Measurements from ENCODE around the gene STK32A. TPM values are rescaled to one million over a fixed set of nuclear protein-coding genes. Genes with fewer than 3 reads are reported as not detected.
"Not testable (repeated sequence)": the region's sequence is repeated elsewhere in the genome, so short reads cannot be mapped to it uniquely, and the experiment has no call there.

The STK32A gene
- total RNA-seq, 2 donors from 2014 or later: 0.64 to 12.9 TPM

DNA sequence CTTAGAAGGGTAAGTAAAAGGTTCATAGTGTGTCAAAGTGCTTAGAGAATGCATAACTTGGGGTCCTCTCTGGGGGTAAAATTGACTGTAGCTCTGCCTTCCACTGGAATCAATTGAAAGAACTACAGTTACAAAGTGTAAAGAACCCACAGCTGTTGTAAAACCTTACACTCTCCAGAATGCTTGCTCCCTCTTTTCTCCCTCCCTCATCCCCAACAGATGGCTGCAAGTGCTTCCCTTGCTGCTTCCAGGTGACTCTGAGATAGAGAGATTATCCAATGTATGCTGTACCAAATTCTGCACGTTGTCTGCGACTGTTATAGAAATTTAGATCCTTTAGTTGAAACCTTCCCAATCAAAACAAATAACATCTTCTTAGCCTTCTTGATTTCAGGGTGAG lies 126.0 kb downstream of the STK32A start:
- no peaks in the 10 kb centered on the region for H3K4me1 ChIP-seq (replicated peaks)
- no peaks in the 10 kb centered on the region for H3K36me3 ChIP-seq
- no peak overlapping the region for H3K4me3 ChIP-seq
- H3K27me3 ChIP-seq (replicated peaks; ENCODE audit: insufficient read depth): no peaks in the 10 kb centered on the region
- intact Hi-C loops (cut with DNase I): no loop called here
- 73% methylated on average over 2 of the region's 2 CpGs for WGBS
- no peak overlapping the region for H3K27ac ChIP-seq
- DNase-seq (ENCODE audit: low spot score): no peak
- TF ChIP-seq POLR2AphosphoS5 (IDR thresholded peaks at IDR 0.05): no peak
- TF ChIP-seq POLR2A (IDR thresholded peaks at IDR 0.05): no peak
- TF ChIP-seq, protein P1, sequence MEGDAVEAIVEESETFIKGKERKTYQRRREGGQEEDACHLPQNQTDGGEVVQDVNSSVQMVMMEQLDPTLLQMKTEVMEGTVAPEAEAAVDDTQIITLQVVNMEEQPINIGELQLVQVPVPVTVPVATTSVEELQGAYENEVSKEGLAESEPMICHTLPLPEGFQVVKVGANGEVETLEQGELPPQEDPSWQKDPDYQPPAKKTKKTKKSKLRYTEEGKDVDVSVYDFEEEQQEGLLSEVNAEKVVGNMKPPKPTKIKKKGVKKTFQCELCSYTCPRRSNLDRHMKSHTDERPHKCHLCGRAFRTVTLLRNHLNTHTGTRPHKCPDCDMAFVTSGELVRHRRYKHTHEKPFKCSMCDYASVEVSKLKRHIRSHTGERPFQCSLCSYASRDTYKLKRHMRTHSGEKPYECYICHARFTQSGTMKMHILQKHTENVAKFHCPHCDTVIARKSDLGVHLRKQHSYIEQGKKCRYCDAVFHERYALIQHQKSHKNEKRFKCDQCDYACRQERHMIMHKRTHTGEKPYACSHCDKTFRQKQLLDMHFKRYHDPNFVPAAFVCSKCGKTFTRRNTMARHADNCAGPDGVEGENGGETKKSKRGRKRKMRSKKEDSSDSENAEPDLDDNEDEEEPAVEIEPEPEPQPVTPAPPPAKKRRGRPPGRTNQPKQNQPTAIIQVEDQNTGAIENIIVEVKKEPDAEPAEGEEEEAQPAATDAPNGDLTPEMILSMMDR (IDR thresholded peaks at IDR 0.05): no peak
- H3K9me3 ChIP-seq: no peaks in the 10 kb centered on the region

DNA sequence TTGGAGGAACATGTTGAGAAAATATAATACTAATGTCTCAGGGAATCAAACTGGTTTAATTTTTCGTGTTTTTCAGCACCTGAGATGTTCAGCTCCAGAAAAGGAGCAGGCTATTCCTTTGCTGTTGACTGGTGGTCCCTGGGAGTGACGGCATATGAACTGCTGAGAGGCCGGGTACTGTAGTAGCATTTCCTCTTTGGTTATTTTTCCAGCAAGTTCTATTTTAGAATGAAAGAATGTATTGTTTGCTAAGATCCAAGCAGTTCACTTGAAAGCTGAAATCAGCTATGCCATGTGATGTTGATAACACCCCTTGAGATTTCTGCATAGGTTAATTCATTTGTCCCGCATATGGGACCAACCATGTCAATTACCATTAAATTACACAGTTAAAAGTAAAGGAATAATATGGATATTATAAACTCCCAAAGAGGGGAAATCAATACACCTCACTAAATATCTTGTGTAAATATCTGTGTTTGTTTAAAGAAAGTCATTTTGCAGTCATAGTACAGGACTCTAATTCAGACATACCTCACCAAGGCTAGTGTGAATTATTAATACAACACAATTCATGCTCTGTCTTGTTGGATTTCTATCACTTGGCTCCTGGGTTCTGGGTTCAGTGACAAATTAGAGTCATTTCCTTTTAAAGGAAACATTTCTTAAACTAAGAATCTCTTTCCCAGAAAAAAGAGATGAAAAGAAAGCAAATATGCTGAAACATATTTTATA lies 126.8 kb downstream of the STK32A start:
- Histone ChIP-seq H3K27ac (no peak overlapping the region), H3K9me3 (no peaks in the 10 kb centered on the region), H3K4me3 (no peak overlapping the region), H3K36me3 (no peaks in the 10 kb centered on the region), H3K4me1 (replicated peaks) (no peaks in the 10 kb centered on the region), H3K27me3 (replicated peaks; ENCODE audit: insufficient read depth) (no peaks in the 10 kb centered on the region)
- intact Hi-C loops (cut with DNase I): no loop called here
- WGBS: 71% methylated on average over 4 of the region's 4 CpGs
- DNase-seq (ENCODE audit: low spot score): no peak
- TF ChIP-seq POLR2AphosphoS5 (IDR thresholded peaks at IDR 0.05): no peak
- no peak for TF ChIP-seq POLR2A (IDR thresholded peaks at IDR 0.05)
- TF ChIP-seq, protein P1 (IDR thresholded peaks at IDR 0.05): no peak

DNA sequence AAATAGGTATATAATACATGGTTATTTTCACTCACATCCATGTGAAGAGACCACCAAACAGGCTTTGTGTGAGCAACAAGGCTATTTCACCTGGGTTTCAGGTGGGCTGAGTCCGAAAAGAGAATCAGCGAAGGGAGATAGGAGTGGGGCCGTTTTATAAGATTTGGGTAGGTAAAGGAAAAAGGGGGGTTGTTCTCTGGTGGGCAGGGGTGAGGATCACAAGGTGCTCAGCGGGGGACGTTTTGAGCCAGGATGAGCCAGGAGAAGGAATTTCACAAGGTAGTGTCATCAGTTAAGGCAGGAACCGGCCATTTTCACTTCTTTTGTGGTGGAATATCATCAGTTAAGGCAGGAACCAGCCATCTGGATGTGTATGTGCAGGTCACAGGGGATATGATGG lies 132.6 kb downstream of the STK32A start:
- H3K36me3 ChIP-seq; H3K27me3 ChIP-seq (replicated peaks; ENCODE audit: insufficient read depth); DNase-seq (ENCODE audit: low spot score); H3K9me3 ChIP-seq; H3K4me3 ChIP-seq; H3K4me1 ChIP-seq (replicated peaks); H3K27ac ChIP-seq: not testable (repeated sequence)
- 83% methylated on average over 6 of the region's 6 CpGs for WGBS
- intact Hi-C loops (cut with DNase I): loop anchor here (5.0 kb wide), 1 partner anchor 140 kb away; no protein-coding TSS in a partner anchor

DNA sequence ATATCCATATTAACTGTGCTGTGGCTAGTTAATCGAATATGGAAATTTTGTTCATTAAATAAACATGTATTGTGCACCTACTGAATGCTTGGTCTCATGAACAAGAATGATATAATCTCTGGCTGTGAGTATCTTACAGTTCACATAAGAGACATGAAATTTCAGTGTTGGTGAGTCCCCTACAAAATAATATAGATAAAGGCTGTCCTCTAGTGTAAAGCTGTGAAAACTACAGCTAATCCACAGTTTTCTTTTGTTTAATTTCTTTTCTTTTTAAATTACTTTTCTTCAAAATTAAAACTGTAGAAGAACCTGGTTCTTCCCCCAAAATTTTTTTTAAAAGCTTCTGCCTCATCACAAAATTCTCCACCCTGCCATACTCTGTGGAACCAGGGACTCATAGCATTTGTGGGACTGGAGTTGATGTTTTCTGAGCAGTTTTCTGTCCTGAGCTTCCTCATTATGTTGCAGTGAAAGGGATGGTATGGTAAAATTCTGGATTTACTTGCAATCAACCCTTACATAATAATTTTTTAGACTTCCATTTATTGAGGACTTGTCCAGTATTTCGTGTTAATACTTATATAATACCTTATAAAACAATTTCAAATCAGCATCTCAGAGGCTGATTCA lies 135.0 kb downstream of the STK32A start:
- Histone ChIP-seq H3K27ac (no peak overlapping the region), H3K4me1 (replicated peaks) (no peaks in the 10 kb centered on the region), H3K4me3 (no peak overlapping the region), H3K27me3 (replicated peaks; ENCODE audit: insufficient read depth) (peaks cover 3% of the 10 kb centered on the region), H3K9me3 (no peaks in the 10 kb centered on the region), H3K36me3 (no peaks in the 10 kb centered on the region)
- 20% methylated on average over 2 of the region's 2 CpGs for WGBS
- TF ChIP-seq, protein P1 (IDR thresholded peaks at IDR 0.05): peak in 3 of 4 experiments; percentile 25 to 55 (median 50)
- TF ChIP-seq POLR2AphosphoS5 (IDR thresholded peaks at IDR 0.05): no peak
- DNase-seq (ENCODE audit: low spot score): no peak
- intact Hi-C loops (cut with DNase I): loop anchor here (5.0 kb wide), 1 partner anchor 143 kb away; no protein-coding TSS in a partner anchor

DNA sequence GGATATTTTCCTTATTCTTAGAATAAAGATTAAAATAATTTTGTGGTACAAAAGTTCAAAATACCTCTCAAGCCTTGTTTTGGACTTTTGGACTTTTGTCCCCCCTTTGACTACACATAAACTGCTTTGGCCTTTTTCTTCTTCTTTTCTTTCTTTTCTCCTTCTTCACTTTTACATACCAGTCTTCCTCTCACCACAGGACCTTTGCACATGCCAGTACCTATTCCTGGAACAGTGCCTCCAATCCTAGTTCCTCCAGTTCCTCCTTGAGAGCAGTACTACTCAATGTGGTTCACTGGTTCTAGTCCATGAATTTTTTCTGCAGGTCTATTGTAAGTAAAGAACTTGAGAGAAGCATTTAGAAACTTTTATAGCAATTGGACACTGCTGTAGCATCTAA lies 136.5 kb downstream of the STK32A start:
- intact Hi-C loops (cut with DNase I): no loop called here

More for the DNA sequence above, 136.5 kb downstream of the STK32A start:
- Histone ChIP-seq H3K4me1 (replicated peaks) (no peaks in the 10 kb centered on the region), H3K27me3 (replicated peaks; ENCODE audit: insufficient read depth) (peaks cover 3% of the 10 kb centered on the region), H3K36me3 (no peaks in the 10 kb centered on the region), H3K4me3 (no peak overlapping the region), H3K9me3 (no peaks in the 10 kb centered on the region), H3K27ac (no peak overlapping the region)
- TF ChIP-seq, protein P1 (IDR thresholded peaks at IDR 0.05): no peak
- TF ChIP-seq POLR2A (IDR thresholded peaks at IDR 0.05): no peak
- TF ChIP-seq POLR2AphosphoS5 (IDR thresholded peaks at IDR 0.05): no peak
- no peak for DNase-seq (ENCODE audit: low spot score)
